HepG2 (cell line): ENCODE results near the gene BIK. TPM values are rescaled to one million over a fixed set of nuclear protein-coding genes. Genes with fewer than 3 reads are reported as not detected.

ENCODE experiments used
- AGO1 ChIP-seq: fragments of 200-400 bp; formaldehyde crosslinking; IDR thresholded peaks from 2 replicates; pipeline ENCODE4 v1.6.1; 2017; ENCODE audit warnings: mild to moderate bottlenecking, low read depth, low read length, moderate library complexity; ENCODE audit not compliant: poor library complexity, severe bottlenecking
- ARHGAP35 ChIP-seq: sonication (generic); formaldehyde crosslinking; IDR thresholded peaks from 2 replicates; pipeline ENCODE4 v1.9.0; 2022; ENCODE audit warnings: mild to moderate bottlenecking, inconsistent platforms, moderate library complexity, missing genetic modification reagents, borderline replicate concordance
- ATF4 ChIP-seq, 2 experiments: fragments of 450-650 bp in 1 of 2; sonication (generic) in 1 of 2; formaldehyde crosslinking; IDR thresholded peaks; 2 replicates each; pipeline versions ENCODE4 v1.5.0 to v1.8.0; 2020 to 2022; ENCODE audit warnings: mild to moderate bottlenecking in 1 of 2, missing genetic modification reagents in 1 of 2
- CBX5 ChIP-seq: sonication (generic); formaldehyde crosslinking; IDR thresholded peaks from 2 replicates; pipeline ENCODE4 v1.4.0; 2020; ENCODE audit warnings: missing genetic modification reagents, borderline replicate concordance
- FOXO4 ChIP-seq: sonication (generic); formaldehyde crosslinking; conservative IDR thresholded peaks from 2 replicates; pipeline ENCODE4 v1.8.1; 2023; ENCODE audit warnings: missing genetic modification reagents
- HDAC2 ChIP-seq: sonication (generic); formaldehyde crosslinking; IDR thresholded peaks from 2 replicates; pipeline ENCODE4 v1.4.0; 2020; ENCODE audit warnings: missing genetic modification reagents
- KDM5A ChIP-seq: fragments of 200-600 bp; sonication (generic); IDR thresholded peaks from 2 replicates; pipeline ENCODE4 v1.7.0; 2018; ENCODE audit warnings: antibody characterized with exemption, mild to moderate bottlenecking, low read length, borderline replicate concordance
- MIXL1 ChIP-seq: IDR thresholded peaks from 2 replicates; pipeline ENCODE4 v1.6.1; 2016
- MLXIP ChIP-seq: sonication (generic); formaldehyde crosslinking; IDR thresholded peaks from 2 replicates; pipeline ENCODE4 v1.9.0; 2021; ENCODE audit warnings: missing genetic modification reagents, borderline replicate concordance
- NFE2 ChIP-seq: sonication (generic); formaldehyde crosslinking; IDR thresholded peaks from 2 replicates; pipeline ENCODE4 v1.4.0; 2020; ENCODE audit warnings: missing genetic modification reagents
- NR2F6 ChIP-seq, 2 experiments: IDR thresholded peaks; 2 replicates each; pipeline ENCODE4 v1.6.1; 2016; ENCODE audit warnings: antibody characterized with exemption in 1 of 2, mild to moderate bottlenecking in 1 of 2
- SAP130 ChIP-seq: IDR thresholded peaks from 2 replicates; pipeline ENCODE4 v1.6.1; 2016; ENCODE audit warnings: low read depth
- SIX4 ChIP-seq: sonication (generic); formaldehyde crosslinking; IDR thresholded peaks from 2 replicates; pipeline ENCODE4 v1.4.0; 2020; ENCODE audit warnings: missing genetic modification reagents
- SP1 ChIP-seq, 2 experiments: fragments of 450-650 bp in 1 of 2; sonication (generic) in 1 of 2; formaldehyde crosslinking in 1 of 2; IDR thresholded peaks; 2 replicates each; pipeline versions ENCODE4 v1.4.0 to v1.6.1; 2016 to 2020; ENCODE audit warnings: missing genetic modification reagents in 1 of 2
- SP5 ChIP-seq: IDR thresholded peaks from 2 replicates; pipeline ENCODE4 v1.6.1; 2016; ENCODE audit warnings: low read depth, borderline replicate concordance
- ZNF101 ChIP-seq: sonication (generic); formaldehyde crosslinking; IDR thresholded peaks from 2 replicates; pipeline ENCODE4 v1.4.0; 2020; ENCODE audit warnings: mild to moderate bottlenecking, low read depth, missing genetic modification reagents, borderline replicate concordance
- ZNF572 ChIP-seq: sonication (generic); formaldehyde crosslinking; IDR thresholded peaks from 2 replicates; pipeline ENCODE4 v1.5.1; 2020; ENCODE audit warnings: mild to moderate bottlenecking, missing genetic modification reagents
- ZSCAN29 ChIP-seq: sonication (generic); formaldehyde crosslinking; conservative IDR thresholded peaks from 2 replicates; pipeline ENCODE4 v1.4.0; 2020; ENCODE audit warnings: mild to moderate bottlenecking, missing genetic modification reagents
- polyA plus RNA-seq, 8 experiments: library from polyadenylated mRNA; depleted of rRNA in 3 of 8; stranded (reverse) in 7 of 8; unstranded in 1 of 8; fragments of >200 nt; fragmentation: Illumina TruSeq in 4 of 8; extraction: Trizol in 4 of 8; gene quantifications; 2 replicates each; pipeline versions ENCODE4 v1.2.1 to v1.2.3, GENCODE V29; 2011 to 2016; ENCODE audit warnings: low read depth in 4 of 8, missing spikeins in 1 of 8, mixed read lengths in 1 of 8; ENCODE audit not compliant: insufficient read depth in 1 of 8
- total RNA-seq, 5 experiments: library from RNA; depleted of rRNA; stranded (reverse); fragments of >200 nt; fragmentation: Illumina TruSeq; extraction: Trizol; gene quantifications; 2 replicates each; pipeline ENCODE4 v1.2.3, GENCODE V29; 2016; ENCODE audit warnings: low read depth in 1 of 5
- TF ChIP-seq, protein P1 (sequence below): sonication (generic); formaldehyde crosslinking; IDR thresholded peaks from 2 replicates; pipeline ENCODE4 v1.8.0; 2023; ENCODE audit warnings: mild to moderate bottlenecking, missing genetic modification reagents
- TF ChIP-seq, protein P2 (sequence below): sonication (generic); formaldehyde crosslinking; IDR thresholded peaks from 2 replicates; pipeline ENCODE4 v1.8.1; 2023; ENCODE audit warnings: mild to moderate bottlenecking, missing genetic modification reagents

The BIK gene
- total and polyA plus RNA-seq, 2 of the 13 experiments (the other 11 are each of a cell fraction or from before 2014, with no cell fraction given) = 0.54 to 0.80 TPM

GRCh38 chr22:43088984-43089717 is 21.4 kb upstream of the BIK start, which contains the start of gene TTLL1 (continued):
- TF ChIP-seq MLXIP (CRISPR knock-in tag) (no peak), ZNF572 (CRISPR knock-in tag) (no peak), CBX5 (CRISPR knock-in tag) (peak; percentile 51; the same call in 1 of the 2 replicates), ATF4 (CRISPR knock-in tag; IDR thresholded peaks at IDR 0.05) (peak in 1 of 2 experiments; percentile 53; a peak in 2 of 4 replicates), KDM5A (0 out of 2 replicates have a peak, but pooled peaks have one; percentile 5), AGO1 (no peak), NR2F6 (IDR thresholded peaks at IDR 0.05) (no peak), NR2F6 (CRISPR knock-in tag; IDR thresholded peaks at IDR 0.05) (peak; percentile 32), ZSCAN29 (CRISPR knock-in tag) (peak; percentile 100), SIX4 (CRISPR knock-in tag) (no peak), HDAC2 (CRISPR knock-in tag) (peak; percentile 42; the same call in 1 of the 2 replicates), ZNF101 (CRISPR knock-in tag) (no peak), SAP130 (CRISPR knock-in tag) (peak; percentile 99), SP1 (IDR thresholded peaks at IDR 0.05) (no peak), SP1 (CRISPR knock-in tag; IDR thresholded peaks at IDR 0.05) (0 out of 2 replicates have a peak, but pooled peaks have one; percentile 21), SP5 (CRISPR knock-in tag) (peak; percentile 66; the same call in 1 of the 2 replicates), MIXL1 (CRISPR knock-in tag) (0 out of 2 replicates have a peak, but pooled peaks have one; percentile 59), ARHGAP35 (peak; percentile 40; the same call in 1 of the 2 replicates), NFE2 (no peak), FOXO4 (CRISPR knock-in tag) (0 out of 2 replicates have a peak, but pooled peaks have one; percentile 76)
- TF ChIP-seq, protein P1, sequence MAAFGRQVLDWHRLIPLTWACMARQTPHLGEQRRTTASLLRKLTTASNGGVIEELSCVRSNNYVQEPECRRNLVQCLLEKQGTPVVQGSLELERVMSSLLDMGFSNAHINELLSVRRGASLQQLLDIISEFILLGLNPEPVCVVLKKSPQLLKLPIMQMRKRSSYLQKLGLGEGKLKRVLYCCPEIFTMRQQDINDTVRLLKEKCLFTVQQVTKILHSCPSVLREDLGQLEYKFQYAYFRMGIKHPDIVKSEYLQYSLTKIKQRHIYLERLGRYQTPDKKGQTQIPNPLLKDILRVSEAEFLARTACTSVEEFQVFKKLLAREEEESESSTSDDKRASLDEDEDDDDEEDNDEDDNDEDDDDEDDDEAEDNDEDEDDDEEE (CRISPR knock-in tag) = peak; percentile 74
- TF ChIP-seq, protein P2, sequence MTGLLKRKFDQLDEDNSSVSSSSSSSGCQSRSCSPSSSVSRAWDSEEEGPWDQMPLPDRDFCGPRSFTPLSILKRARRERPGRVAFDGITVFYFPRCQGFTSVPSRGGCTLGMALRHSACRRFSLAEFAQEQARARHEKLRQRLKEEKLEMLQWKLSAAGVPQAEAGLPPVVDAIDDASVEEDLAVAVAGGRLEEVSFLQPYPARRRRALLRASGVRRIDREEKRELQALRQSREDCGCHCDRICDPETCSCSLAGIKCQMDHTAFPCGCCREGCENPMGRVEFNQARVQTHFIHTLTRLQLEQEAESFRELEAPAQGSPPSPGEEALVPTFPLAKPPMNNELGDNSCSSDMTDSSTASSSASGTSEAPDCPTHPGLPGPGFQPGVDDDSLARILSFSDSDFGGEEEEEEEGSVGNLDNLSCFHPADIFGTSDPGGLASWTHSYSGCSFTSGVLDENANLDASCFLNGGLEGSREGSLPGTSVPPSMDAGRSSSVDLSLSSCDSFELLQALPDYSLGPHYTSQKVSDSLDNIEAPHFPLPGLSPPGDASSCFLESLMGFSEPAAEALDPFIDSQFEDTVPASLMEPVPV = peak; percentile 72; the same call in 1 of the 2 replicates
